HepG2 (cell line): Measurements from ENCODE around the gene USP7. TPM values are rescaled to one million over a fixed set of nuclear protein-coding genes. Genes with fewer than 3 reads are reported as not detected.
A peak's percentile ranks its signal among the peaks of the same experiment; 100 is the strongest.

ENCODE experiments used
- AGO1 ChIP-seq: fragments of 200-400 bp; formaldehyde crosslinking; IDR thresholded peaks from 2 replicates; pipeline ENCODE4 v1.6.1; 2017; ENCODE audit warnings: mild to moderate bottlenecking, low read depth, low read length, moderate library complexity; ENCODE audit not compliant: poor library complexity, severe bottlenecking
- ATF7-NPFF ChIP-seq: sonication (generic); formaldehyde crosslinking; IDR thresholded peaks from 2 replicates; pipeline ENCODE4 v1.8.1; 2023; ENCODE audit warnings: mild to moderate bottlenecking, low read depth, missing genetic modification reagents, moderate library complexity
- GPN1 ChIP-seq: sonication (generic); formaldehyde crosslinking; IDR thresholded peaks from 2 replicates; pipeline ENCODE4 v1.5.1; 2020; ENCODE audit warnings: missing genetic modification reagents, borderline replicate concordance
- HMG20A ChIP-seq: IDR thresholded peaks from 2 replicates; pipeline ENCODE4 v1.6.1; 2016; ENCODE audit warnings: borderline replicate concordance
- HOXD1 ChIP-seq: sonication (generic); formaldehyde crosslinking; IDR thresholded peaks from 2 replicates; pipeline ENCODE4 v1.5.0; 2020; ENCODE audit warnings: missing genetic modification reagents
- NKX3-1 ChIP-seq: sonication (generic); formaldehyde crosslinking; IDR thresholded peaks from 2 replicates; pipeline ENCODE4 v1.5.0; 2020; ENCODE audit warnings: missing genetic modification reagents
- SALL2 ChIP-seq: sonication (generic); formaldehyde crosslinking; IDR thresholded peaks from 2 replicates; pipeline ENCODE4 v1.8.1; 2023; ENCODE audit warnings: mild to moderate bottlenecking, missing genetic modification reagents, inconsistent platforms
- SP1 ChIP-seq, 2 experiments: fragments of 450-650 bp in 1 of 2; sonication (generic) in 1 of 2; formaldehyde crosslinking in 1 of 2; IDR thresholded peaks; 2 replicates each; pipeline versions ENCODE4 v1.4.0 to v1.6.1; 2016 to 2020; ENCODE audit warnings: missing genetic modification reagents in 1 of 2
- TGIF2 ChIP-seq: IDR thresholded peaks from 2 replicates; pipeline ENCODE4 v1.6.1; 2016; ENCODE audit warnings: control low read depth, missing compliant biosample characterization
- ZNF143 ChIP-seq: sonication (generic); formaldehyde crosslinking; IDR thresholded peaks from 2 replicates; pipeline ENCODE4 v1.4.0; 2020; ENCODE audit warnings: missing genetic modification reagents
- ZNF780A ChIP-seq: sonication (generic); formaldehyde crosslinking; IDR thresholded peaks from 2 replicates; pipeline ENCODE4 v1.8.0; 2022; ENCODE audit warnings: mild to moderate bottlenecking, missing genetic modification reagents, moderate library complexity
- polyA plus RNA-seq, 8 experiments: library from polyadenylated mRNA; depleted of rRNA in 3 of 8; stranded (reverse) in 7 of 8; unstranded in 1 of 8; fragments of >200 nt; fragmentation: Illumina TruSeq in 4 of 8; extraction: Trizol in 4 of 8; gene quantifications; 2 replicates each; pipeline versions ENCODE4 v1.2.1 to v1.2.3, GENCODE V29; 2011 to 2016; ENCODE audit warnings: low read depth in 4 of 8, missing spikeins in 1 of 8, mixed read lengths in 1 of 8; ENCODE audit not compliant: insufficient read depth in 1 of 8
- total RNA-seq, 5 experiments: library from RNA; depleted of rRNA; stranded (reverse); fragments of >200 nt; fragmentation: Illumina TruSeq; extraction: Trizol; gene quantifications; 2 replicates each; pipeline ENCODE4 v1.2.3, GENCODE V29; 2016; ENCODE audit warnings: low read depth in 1 of 5
- TF ChIP-seq, protein P1 (sequence below): sonication (generic); formaldehyde crosslinking; IDR thresholded peaks from 2 replicates; pipeline ENCODE4 v1.4.0; 2020; ENCODE audit warnings: missing genetic modification reagents
- TF ChIP-seq, protein P2 (sequence below): sonication (generic); formaldehyde crosslinking; IDR thresholded peaks from 2 replicates; pipeline ENCODE4 v1.4.0; 2020; ENCODE audit warnings: missing genetic modification reagents, low read depth, mild to moderate bottlenecking, borderline replicate concordance
- TF ChIP-seq, protein P3 (sequence below): IDR thresholded peaks from 2 replicates; pipeline ENCODE4 v1.6.1; 2016; ENCODE audit warnings: low read depth, control low read depth
- TF ChIP-seq, protein P4 (sequence below): IDR thresholded peaks from 2 replicates; pipeline ENCODE4 v1.6.1; 2016; ENCODE audit warnings: missing compliant biosample characterization, missing genetic modification reagents, borderline replicate concordance
- TF ChIP-seq, protein P5 (sequence below): sonication (generic); formaldehyde crosslinking; IDR thresholded peaks from 2 replicates; pipeline ENCODE4 v1.5.1; 2020; ENCODE audit warnings: missing genetic modification reagents, mild to moderate bottlenecking, borderline replicate concordance

The USP7 gene
- total and polyA plus RNA-seq, 2 of the 13 experiments (the other 11 are each of a cell fraction or from before 2014, with no cell fraction given) = 52.5 to 173 TPM

DNA sequence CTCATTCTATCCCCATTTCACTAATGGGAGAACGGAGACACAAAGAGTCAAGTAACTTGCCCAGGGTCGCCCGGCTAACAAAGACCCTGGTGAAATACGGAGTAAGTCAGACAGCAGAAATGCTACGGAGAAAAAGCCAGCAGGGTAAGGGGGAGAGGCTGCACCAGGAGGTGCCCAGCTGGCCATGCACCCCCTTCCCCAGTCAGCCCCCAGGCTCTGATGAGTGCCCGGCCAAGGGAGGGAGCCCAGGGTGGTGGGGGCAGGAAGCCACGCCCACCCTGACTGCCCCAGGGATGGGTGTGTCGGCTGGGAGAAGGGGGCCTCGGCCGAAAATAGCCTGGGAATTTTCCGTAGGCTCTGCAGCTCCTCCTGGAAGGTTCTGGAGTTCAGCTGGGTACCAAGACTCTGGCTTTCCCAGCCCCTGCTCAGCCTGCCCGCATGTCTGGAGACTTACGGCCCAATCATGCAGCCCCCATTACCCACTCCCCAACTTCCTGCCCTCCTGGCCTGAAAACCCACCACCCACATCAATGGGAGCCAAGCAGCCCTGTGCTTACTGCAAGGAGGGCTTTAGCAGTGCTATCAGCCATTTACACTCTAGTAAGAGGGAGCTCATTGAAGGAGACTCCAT lies 99.1 kb downstream of the USP7 start (continued):
- TF ChIP-seq, protein P1, sequence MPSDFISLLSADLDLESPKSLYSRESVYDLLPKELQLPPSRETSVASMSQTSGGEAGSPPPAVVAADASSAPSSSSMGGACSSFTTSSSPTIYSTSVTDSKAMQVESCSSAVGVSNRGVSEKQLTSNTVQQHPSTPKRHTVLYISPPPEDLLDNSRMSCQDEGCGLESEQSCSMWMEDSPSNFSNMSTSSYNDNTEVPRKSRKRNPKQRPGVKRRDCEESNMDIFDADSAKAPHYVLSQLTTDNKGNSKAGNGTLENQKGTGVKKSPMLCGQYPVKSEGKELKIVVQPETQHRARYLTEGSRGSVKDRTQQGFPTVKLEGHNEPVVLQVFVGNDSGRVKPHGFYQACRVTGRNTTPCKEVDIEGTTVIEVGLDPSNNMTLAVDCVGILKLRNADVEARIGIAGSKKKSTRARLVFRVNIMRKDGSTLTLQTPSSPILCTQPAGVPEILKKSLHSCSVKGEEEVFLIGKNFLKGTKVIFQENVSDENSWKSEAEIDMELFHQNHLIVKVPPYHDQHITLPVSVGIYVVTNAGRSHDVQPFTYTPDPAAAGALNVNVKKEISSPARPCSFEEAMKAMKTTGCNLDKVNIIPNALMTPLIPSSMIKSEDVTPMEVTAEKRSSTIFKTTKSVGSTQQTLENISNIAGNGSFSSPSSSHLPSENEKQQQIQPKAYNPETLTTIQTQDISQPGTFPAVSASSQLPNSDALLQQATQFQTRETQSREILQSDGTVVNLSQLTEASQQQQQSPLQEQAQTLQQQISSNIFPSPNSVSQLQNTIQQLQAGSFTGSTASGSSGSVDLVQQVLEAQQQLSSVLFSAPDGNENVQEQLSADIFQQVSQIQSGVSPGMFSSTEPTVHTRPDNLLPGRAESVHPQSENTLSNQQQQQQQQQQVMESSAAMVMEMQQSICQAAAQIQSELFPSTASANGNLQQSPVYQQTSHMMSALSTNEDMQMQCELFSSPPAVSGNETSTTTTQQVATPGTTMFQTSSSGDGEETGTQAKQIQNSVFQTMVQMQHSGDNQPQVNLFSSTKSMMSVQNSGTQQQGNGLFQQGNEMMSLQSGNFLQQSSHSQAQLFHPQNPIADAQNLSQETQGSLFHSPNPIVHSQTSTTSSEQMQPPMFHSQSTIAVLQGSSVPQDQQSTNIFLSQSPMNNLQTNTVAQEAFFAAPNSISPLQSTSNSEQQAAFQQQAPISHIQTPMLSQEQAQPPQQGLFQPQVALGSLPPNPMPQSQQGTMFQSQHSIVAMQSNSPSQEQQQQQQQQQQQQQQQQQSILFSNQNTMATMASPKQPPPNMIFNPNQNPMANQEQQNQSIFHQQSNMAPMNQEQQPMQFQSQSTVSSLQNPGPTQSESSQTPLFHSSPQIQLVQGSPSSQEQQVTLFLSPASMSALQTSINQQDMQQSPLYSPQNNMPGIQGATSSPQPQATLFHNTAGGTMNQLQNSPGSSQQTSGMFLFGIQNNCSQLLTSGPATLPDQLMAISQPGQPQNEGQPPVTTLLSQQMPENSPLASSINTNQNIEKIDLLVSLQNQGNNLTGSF (CRISPR knock-in tag) = peak; percentile 63
- TF ChIP-seq, protein P2, sequence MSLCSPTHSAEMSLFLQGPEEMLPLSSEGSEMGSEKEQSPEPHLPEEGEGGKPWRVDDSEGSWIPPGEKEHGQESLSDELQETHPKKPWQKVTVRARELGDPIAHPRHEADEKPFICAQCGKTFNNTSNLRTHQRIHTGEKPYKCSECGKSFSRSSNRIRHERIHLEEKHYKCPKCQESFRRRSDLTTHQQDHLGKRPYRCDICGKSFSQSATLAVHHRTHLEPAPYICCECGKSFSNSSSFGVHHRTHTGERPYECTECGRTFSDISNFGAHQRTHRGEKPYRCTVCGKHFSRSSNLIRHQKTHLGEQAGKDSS (CRISPR knock-in tag) = no peak
- TF ChIP-seq NKX3-1 = no peak
- 0 out of 2 replicates have a peak, but pooled peaks have one; percentile 11 for TF ChIP-seq TGIF2 (CRISPR knock-in tag)
- peak; percentile 50; the same call in 1 of the 2 replicates for TF ChIP-seq ZNF143
- TF ChIP-seq ZNF780A = no peak
- TF ChIP-seq AGO1 = peak; percentile 93
- TF ChIP-seq, protein P3, sequence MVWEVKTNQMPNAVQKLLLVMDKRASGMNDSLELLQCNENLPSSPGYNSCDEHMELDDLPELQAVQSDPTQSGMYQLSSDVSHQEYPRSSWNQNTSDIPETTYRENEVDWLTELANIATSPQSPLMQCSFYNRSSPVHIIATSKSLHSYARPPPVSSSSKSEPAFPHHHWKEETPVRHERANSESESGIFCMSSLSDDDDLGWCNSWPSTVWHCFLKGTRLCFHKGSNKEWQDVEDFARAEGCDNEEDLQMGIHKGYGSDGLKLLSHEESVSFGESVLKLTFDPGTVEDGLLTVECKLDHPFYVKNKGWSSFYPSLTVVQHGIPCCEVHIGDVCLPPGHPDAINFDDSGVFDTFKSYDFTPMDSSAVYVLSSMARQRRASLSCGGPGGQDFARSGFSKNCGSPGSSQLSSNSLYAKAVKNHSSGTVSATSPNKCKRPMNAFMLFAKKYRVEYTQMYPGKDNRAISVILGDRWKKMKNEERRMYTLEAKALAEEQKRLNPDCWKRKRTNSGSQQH (CRISPR knock-in tag) = no peak
- 0 out of 2 replicates have a peak, but pooled peaks have one; percentile 30 for TF ChIP-seq ATF7-NPFF
- TF ChIP-seq SALL2 (CRISPR knock-in tag) = 0 out of 2 replicates have a peak, but pooled peaks have one; percentile 54
- no peak for TF ChIP-seq GPN1 (CRISPR knock-in tag)
- no peak for TF ChIP-seq SP1 (IDR thresholded peaks at IDR 0.05)
- 0 out of 2 replicates have a peak, but pooled peaks have one; percentile 33 for TF ChIP-seq SP1 (CRISPR knock-in tag; IDR thresholded peaks at IDR 0.05)
- TF ChIP-seq HOXD1 (CRISPR knock-in tag) = no peak
- TF ChIP-seq HMG20A = no peak
- TF ChIP-seq, protein P4, sequence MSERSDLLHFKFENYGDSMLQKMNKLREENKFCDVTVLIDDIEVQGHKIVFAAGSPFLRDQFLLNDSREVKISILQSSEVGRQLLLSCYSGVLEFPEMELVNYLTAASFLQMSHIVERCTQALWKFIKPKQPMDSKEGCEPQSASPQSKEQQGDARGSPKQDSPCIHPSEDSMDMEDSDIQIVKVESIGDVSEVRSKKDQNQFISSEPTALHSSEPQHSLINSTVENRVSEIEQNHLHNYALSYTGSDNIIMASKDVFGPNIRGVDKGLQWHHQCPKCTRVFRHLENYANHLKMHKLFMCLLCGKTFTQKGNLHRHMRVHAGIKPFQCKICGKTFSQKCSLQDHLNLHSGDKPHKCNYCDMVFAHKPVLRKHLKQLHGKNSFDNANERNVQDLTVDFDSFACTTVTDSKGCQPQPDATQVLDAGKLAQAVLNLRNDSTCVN = peak; percentile 11; the same call in 1 of the 2 replicates
- TF ChIP-seq, protein P5, sequence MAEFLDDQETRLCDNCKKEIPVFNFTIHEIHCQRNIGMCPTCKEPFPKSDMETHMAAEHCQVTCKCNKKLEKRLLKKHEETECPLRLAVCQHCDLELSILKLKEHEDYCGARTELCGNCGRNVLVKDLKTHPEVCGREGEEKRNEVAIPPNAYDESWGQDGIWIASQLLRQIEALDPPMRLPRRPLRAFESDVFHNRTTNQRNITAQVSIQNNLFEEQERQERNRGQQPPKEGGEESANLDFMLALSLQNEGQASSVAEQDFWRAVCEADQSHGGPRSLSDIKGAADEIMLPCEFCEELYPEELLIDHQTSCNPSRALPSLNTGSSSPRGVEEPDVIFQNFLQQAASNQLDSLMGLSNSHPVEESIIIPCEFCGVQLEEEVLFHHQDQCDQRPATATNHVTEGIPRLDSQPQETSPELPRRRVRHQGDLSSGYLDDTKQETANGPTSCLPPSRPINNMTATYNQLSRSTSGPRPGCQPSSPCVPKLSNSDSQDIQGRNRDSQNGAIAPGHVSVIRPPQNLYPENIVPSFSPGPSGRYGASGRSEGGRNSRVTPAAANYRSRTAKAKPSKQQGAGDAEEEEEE (CRISPR knock-in tag) = 0 out of 2 replicates have a peak, but pooled peaks have one; percentile 87
